Stimulated activated CD8-positive, alpha-beta memory T cell treated with anti-CD3 and anti-CD28 coated beads, Interleukin-4, amount 100 ng/mL, for 1 hour (primary cell): ENCODE data around the gene ADAM15.

Source experiments
- DNase-seq, 2 donors: peaks; one replicate each; pipeline ENCODE4 v3.0.0-alpha.2; 2020; ENCODE audit warnings: low read depth in 2 of 2, low spot score in 1 of 2

Gene ADAM15

GRCh38 chr1:155051342-155051776 lies 243 bp downstream of the ADAM15 start:
- no peak for DNase-seq

- DNase-seq = no peak
These were observed 772 bp downstream of the ADAM15 start for GRCh38 chr1:155051777-155052398.

DNA sequence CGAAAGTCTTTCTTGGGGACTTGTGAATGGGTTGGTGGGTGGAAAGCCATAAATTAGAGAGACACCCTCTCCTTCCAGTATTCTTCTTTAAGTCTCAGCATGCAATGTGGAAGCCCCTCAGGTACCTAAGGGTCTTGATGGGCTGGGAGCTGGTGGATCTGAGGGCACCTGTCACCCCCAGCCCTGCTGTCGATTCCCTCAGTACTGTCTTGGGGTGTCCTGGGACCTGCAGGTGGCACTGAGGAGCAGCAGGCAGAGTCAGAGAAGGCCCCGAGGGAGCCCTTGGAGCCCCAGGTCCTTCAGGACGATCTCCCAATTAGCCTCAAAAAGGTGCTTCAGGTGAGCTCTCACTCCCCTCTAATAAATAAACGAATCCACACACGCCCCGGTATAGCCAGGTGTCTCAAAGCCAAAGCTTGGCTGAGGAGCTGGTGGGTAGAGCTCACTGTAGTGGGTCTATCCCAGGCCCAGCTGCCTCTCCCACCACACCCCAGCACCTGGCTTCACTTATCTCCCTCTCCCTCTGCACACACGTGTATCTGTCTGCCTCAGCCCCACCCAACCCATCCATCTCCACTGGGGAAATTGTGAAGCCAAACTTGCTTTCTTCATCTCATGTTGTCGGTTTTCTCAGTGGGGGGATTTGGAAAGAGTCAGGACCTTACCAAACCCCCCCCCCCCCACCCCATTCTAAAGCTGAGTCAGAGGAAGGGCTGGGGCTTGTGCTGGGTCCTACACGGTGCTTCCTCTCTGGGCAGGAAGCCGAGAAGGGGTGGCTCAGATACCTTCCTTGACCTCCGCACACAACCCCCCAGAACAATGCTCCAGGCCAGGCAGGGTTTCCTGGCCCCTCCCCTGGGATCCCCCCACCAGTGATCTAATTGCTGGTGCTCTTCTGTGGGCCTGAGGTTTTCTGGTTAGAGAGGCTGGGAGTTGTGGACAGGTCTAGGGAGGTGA lies 1.6 kb downstream of the ADAM15 start:
- DNase-seq = no peak

DNA sequence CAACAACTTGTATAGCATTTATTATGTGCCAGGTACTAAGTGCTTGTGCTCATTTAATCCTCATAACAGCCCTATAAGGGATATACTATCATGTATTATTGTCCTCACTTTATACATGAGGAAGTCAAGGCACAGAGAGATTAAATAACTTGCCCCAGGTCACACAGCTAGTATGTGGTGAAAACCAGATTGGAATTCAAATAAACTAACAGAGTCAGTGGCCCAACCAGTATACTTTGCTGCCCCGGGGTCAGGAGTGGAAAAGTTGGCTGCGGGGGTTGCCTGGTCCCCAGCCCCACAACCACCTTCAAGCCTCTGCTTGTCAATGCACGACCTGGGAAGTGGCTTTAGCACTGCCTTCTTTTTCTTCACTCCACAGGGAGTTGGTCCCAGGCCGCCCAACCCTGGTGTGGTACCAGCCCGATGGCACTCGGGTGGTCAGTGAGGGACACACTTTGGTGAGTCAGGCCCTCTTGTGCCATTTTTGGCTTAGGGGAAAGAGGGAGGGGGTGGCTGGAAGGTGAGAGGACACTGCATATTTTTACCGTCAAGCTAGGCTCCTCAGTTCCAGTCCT lies 2.5 kb downstream of the ADAM15 start:
- no peak for DNase-seq

- no peak for DNase-seq
These were observed 6.0 kb downstream of the ADAM15 start for GRCh38 chr1:155057104-155057503.

- DNase-seq = no peak
These were observed 6.7 kb downstream of the ADAM15 start for GRCh38 chr1:155057788-155058211.

DNA sequence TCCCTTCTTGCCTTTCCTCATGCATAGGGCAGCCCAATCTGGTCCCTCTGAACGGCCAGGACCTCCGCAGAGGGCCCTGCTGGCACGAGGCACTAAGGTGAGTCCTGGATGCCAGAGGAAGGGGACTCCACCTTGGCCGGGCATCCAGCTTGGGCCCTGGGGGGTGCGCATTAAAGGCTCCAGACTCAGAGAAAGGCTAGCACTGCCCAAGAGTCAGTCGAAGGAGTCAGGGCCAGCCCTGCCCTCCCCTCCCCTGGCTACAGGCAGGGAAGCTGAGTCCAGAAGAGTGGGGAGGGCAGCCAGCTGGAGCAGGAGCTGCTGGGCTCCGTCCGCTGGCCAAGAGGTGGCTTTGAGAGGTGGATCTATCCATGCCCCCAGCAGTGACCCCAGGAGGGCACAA lies 9.6 kb downstream of the ADAM15 start:
- DNase-seq = no peak

GRCh38 chr1:155061381-155062150 lies 10.4 kb downstream of the ADAM15 start:
- peak; percentile 93 to 98 for DNase-seq

DNA sequence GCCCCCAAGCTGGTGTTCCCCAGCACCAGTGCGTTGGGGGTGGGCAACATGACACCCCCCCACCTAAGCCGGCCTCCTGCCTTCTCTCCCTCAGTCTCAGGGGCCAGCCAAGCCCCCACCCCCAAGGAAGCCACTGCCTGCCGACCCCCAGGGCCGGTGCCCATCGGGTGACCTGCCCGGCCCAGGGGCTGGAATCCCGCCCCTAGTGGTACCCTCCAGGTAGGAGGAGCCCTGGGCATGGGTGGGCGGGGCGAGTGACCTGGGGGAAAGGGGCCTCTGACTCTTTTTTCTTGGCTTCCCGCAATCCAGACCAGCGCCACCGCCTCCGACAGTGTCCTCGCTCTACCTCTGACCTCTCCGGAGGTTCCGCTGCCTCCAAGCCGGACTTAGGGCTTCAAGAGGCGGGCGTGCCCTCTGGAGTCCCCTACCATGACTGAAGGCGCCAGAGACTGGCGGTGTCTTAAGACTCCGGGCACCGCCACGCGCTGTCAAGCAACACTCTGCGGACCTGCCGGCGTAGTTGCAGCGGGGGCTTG lies 11.1 kb downstream of the ADAM15 start:
- DNase-seq = no peak

GRCh38 chr1:155062702-155063411 lies 11.7 kb downstream of the ADAM15 start:
- DNase-seq = peak in 1 of 2 donors; percentile 49

- DNase-seq = peak in 1 of 2 donors; percentile 71
These were observed 12.5 kb downstream of the ADAM15 start, which contains the start of gene EFNA4 for GRCh38 chr1:155063550-155064110. Gene EFNA4, plus strand, starts transcription at chr1:155063740. Its CDS starts 84 bp downstream, at chr1:155063824.

GRCh38 chr1:155064111-155064831 lies 13.2 kb downstream of the ADAM15 start:
- no peak for DNase-seq

DNA sequence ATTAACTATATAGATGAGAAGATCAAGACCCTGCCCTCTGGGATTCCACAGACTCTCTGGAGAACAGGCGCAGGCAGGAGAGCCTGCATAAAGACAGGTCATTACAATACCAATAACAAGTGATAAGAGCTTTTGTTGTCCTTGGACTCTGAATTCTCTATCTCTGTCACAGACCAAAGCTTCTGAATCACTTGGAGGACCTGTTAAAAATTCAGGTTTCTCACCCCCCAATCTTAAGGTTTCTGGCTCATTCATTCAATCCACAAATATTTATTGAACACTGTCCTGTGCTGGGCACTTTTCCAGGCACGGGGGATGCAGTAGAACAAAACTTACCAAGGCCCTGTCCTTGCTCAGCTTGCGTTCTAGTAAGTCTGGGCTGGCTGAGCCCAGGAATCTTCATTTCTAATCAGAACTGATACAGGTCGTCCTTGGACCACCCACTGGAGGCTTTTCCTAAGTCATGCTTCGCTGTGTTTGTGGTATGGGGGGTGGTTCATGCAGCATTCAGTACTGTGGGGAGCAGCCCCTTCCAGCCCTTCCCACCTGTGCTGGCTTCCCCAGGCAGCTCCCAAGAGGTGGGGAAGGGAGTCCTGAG lies 13.8 kb downstream of the ADAM15 start:
- DNase-seq = no peak

- no peak for DNase-seq
These were observed 15.7 kb downstream of the ADAM15 start for GRCh38 chr1:155066777-155067176.

GRCh38 chr1:155068599-155068998 lies 17.5 kb downstream of the ADAM15 start:
- DNase-seq = no peak

GRCh38 chr1:155069551-155070157 lies 18.5 kb downstream of the ADAM15 start:
- no peak for DNase-seq

- no peak for DNase-seq
These were observed 19.1 kb downstream of the ADAM15 start for GRCh38 chr1:155070158-155070621.
